Subcutaneous abdominal adipose tissue (tissue), 5 donors: Measurements from ENCODE around the gene SLC50A1.
"Not testable (repeated sequence)": the region's sequence is repeated elsewhere in the genome, so short reads cannot be mapped to it uniquely, and the experiment has no call there.

Source experiments
- H3K27ac ChIP-seq: one replicate; pipeline ENCODE4 v1.7.0; 2013; ENCODE audit warnings: low read depth, mild to moderate bottlenecking, inconsistent platforms, low read length, moderate library complexity
- H3K27me3 ChIP-seq, 5 donors: one replicate each; pipeline ENCODE4 v1.7.0; 2013; ENCODE audit warnings: low read length in 5 of 5, inconsistent platforms in 1 of 5; ENCODE audit not compliant: control insufficient read depth in 5 of 5, insufficient read depth in 4 of 5
- H3K36me3 ChIP-seq, 5 donors: one replicate each; pipeline ENCODE4 v1.7.0; 2013; ENCODE audit warnings: low read length in 5 of 5; ENCODE audit not compliant: control insufficient read depth in 5 of 5, insufficient read depth in 5 of 5
- H3K4me1 ChIP-seq, 5 donors: one replicate each; pipeline ENCODE4 v1.7.0; 2013; ENCODE audit warnings: low read length in 5 of 5, mild to moderate bottlenecking in 3 of 5, moderate library complexity in 1 of 5; ENCODE audit not compliant: control insufficient read depth in 5 of 5, insufficient read depth in 5 of 5
- H3K4me3 ChIP-seq, 5 donors: one replicate each; pipeline ENCODE4 v1.7.0; 2013; ENCODE audit warnings: low read length in 5 of 5, low read depth in 1 of 5
- H3K9ac ChIP-seq, 5 donors: one replicate each; pipeline ENCODE4 v1.7.0; 2013; ENCODE audit warnings: low read length in 5 of 5, mild to moderate bottlenecking in 4 of 5, moderate library complexity in 3 of 5
- H3K9me3 ChIP-seq, 5 donors: one replicate each; pipeline ENCODE4 v1.7.0; 2013; ENCODE audit warnings: low read length in 5 of 5; ENCODE audit not compliant: control insufficient read depth in 5 of 5
- donor health status: healthy.
- donor health status: healthy.
- donor health status: healthy.
- donor health status: healthy.
- donor health status: healthy.

Gene SLC50A1

DNA sequence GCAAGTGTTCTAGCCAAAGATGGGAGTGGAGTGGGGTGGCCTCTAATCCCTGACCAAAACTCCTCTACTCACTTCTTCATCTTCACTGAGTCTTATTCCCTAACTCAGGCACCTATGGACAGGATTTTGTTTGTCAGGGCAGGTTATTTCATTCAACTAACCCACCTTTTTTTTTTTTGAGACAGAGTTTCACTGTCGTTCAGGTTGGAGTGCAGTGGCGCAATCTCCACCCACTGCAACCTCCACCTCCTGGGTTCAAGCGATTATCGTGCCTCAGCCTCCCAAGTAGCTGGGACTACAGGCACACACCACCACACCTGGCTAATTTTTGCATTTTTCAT is 32.4 kb downstream of the SLC50A1 start:
- H3K27me3 ChIP-seq, H3K9me3 ChIP-seq, H3K27ac ChIP-seq, H3K9ac ChIP-seq, H3K4me3 ChIP-seq: not testable (repeated sequence)
- Histone ChIP-seq H3K4me1 (peaks cover 4 to 37% (median 34%) of the 10 kb centered on the region in 5 donors), H3K36me3 (peaks cover 3 to 21% (median 16%) of the 10 kb centered on the region in 5 donors)

DNA sequence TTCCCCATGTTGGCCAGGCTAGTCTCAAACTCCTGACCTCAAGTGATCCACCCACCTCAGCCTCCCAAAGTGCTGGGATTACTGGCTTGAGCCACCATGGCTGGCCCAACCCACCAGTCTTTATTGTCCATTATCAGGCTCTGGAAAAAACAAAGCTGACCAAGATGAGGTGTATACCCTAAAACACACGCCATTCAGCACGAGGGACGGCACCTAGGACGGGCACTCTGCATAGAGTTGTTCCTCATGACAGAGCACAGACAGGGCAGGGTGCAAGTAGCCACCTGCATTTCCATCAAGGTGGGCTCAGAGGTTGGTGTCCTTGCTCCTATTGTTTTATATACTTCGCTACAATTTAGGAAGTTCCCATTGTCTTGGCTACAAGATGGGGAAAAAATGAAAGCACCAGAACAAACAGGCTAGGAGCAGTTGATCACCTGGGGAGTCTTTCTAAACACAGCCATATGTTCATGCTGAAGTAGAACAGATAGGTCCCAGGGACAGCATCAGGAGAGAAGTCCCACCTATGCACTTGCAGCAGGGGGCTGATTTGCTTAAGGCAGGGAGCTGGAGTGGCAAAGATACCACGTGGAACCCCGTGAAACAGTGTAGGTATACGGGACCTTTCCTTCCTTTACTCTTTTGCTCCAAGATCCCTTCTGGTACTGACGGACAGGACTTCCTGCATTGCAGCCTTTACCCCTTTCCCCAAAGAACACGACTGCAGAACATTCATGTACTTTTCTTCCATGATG is 33.0 kb downstream of the SLC50A1 start:
- H3K4me3 ChIP-seq = no peak overlapping the region
- peaks cover 0 to 8% (median 7%) of the 10 kb centered on the region in 5 donors for H3K27me3 ChIP-seq
- no peak overlapping the region for H3K27ac ChIP-seq
- peaks cover 4 to 40% (median 38%) of the 10 kb centered on the region in 5 donors for H3K4me1 ChIP-seq
- H3K9me3 ChIP-seq = no peaks in the 10 kb centered on the region
- no peak overlapping the region for H3K9ac ChIP-seq
- peaks cover 3 to 21% (median 16%) of the 10 kb centered on the region in 5 donors for H3K36me3 ChIP-seq

DNA sequence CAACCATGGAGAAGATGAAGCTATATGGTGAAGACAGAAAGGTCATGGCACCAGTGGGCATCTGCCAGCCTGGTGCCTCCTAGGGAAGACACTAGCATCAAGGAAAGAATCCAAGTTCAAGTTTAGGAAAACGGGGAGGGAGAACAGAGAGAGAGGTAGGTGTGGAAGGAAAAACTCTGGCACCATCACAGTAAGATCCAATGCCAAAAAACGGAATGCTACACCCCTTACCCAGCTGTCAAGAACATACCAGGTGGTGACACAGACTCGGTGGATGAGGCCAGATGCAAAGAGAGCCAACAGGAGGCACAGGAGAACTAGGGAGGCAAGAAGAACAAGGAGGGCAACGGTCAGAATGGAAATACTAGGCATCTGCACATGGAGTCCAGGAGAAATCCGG is 33.9 kb downstream of the SLC50A1 start:
- Histone ChIP-seq H3K36me3 (peaks cover 3 to 21% (median 16%) of the 10 kb centered on the region in 5 donors), H3K27me3 (peaks cover 0 to 16% (median 14%) of the 10 kb centered on the region in 5 donors), H3K4me3 (no peak overlapping the region), H3K9ac (no peak overlapping the region), H3K4me1 (peaks cover 4 to 46% (median 39%) of the 10 kb centered on the region in 5 donors), H3K27ac (no peak overlapping the region), H3K9me3 (no peaks in the 10 kb centered on the region)

DNA sequence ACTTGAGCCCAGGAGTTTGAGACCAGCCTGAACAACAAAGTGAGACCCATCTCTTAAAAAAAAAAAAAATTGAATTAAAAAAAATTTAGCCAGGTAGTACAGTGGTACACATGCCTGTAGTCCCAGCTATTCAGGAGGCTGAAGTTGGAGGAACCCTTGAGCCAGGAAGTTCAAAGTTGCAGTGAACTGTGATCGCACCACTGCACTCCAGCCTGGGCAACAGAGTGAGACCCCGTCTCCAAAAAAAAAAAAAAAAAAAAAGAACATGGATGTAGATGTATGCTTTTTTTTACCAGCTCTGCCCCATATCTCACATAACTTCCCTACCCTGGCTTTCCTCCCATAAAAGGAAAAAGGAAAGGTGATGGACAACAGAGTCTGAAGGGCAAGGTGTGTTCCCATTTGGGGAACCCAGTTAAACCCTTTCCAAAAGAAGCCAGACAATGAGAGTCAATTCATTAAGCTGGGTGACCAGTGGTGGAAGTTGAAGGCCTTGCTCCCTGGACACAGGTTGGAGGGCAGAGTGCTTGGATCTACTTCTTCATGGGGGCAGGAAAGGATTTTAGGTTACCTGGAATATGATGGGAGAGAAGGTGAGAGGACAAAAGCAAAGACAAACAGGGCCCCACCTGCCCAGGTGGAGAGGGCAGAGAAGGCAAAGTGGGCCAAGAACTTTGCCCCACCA is 34.6 kb downstream of the SLC50A1 start:
- H3K4me1 ChIP-seq = peaks cover 4 to 46% (median 39%) of the 10 kb centered on the region in 5 donors

DNA sequence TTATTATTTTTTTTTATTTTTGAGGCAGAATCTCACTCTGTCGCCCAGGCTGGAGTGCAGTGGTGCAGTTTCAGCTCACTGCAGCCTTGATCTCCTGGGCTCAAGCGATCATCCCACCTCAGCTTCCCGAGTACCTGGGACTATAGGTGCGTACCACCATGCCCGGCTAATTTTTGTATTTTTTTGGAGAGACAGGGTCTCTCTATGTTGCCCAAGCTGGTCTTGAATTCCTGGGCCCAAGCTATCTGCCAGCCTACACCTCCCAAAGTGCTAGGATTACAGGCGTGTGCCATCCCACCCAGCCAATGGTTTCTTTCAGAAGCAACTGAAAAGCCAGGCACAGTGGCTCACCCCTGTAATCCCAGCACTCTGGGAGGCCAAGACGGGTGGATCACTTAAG is 35.2 kb downstream of the SLC50A1 start:
- no peaks in the 10 kb centered on the region for H3K9me3 ChIP-seq
- peak overlapping the region; percentile 93 for H3K27ac ChIP-seq
- peaks cover 7 to 24% (median 21%) of the 10 kb centered on the region in 5 donors for H3K27me3 ChIP-seq
- peaks cover 3 to 21% (median 16%) of the 10 kb centered on the region in 5 donors for H3K36me3 ChIP-seq
- H3K9ac ChIP-seq = peak overlapping the region in 1 of 5 donors; percentile 17
- no peak overlapping the region for H3K4me3 ChIP-seq
- H3K4me1 ChIP-seq = peaks cover 4 to 41% (median 34%) of the 10 kb centered on the region in 5 donors

More for the DNA sequence above, 34.6 kb downstream of the SLC50A1 start:
- no peaks in the 10 kb centered on the region for H3K9me3 ChIP-seq
- H3K9ac ChIP-seq = no peak overlapping the region
- peaks cover 6 to 21% (median 20%) of the 10 kb centered on the region in 5 donors for H3K27me3 ChIP-seq
- H3K4me3 ChIP-seq = no peak overlapping the region
- peaks cover 3 to 21% (median 16%) of the 10 kb centered on the region in 5 donors for H3K36me3 ChIP-seq
- no peak overlapping the region for H3K27ac ChIP-seq

DNA sequence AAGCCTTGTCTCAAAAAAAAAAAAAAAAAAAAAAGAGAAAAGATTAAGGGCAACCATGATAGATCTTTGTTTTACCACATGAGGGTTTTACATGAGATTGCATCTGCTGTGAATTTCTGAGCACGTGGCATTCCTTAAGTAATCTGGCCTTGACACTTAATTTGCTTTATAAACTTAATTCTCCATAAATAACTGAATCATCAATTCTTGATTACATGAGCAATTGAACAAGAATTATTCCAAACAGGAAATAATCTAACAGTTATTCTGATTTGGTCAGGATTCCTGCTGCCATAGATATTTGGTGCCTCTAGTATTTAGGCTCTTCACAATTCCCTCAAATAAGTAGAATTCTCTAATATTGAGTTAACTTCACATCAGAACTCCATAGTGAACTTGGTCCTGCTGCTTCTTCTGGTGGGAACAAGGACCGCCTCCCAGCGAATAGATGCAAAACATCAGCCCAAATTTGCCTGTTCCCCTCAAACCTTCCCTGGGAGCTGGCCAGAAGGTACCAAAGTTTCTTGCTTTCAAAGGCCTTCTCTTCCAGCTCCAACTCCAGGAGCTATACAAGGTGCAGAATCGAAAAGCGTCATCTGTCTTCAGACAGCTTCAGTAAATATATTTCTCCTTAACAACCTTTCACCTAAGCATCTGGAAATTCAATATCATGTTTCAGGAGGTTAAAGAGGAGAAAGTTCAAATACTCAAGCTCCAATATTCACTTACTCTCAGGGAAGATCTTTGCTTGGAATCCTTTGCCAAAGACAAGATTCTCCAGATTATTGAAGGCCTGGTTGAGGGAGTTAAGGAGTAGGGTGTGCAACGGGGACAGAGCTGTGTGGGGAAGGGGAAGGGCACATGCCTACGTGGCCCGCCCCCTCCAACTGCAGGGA is 36.4 kb downstream of the SLC50A1 start:
- Histone ChIP-seq H3K4me1 (peaks cover 0 to 36% (median 27%) of the 10 kb centered on the region in 5 donors), H3K4me3 (peak overlapping the region; percentile 74 to 91 (median 89)), H3K36me3 (peaks cover 3 to 21% (median 16%) of the 10 kb centered on the region in 5 donors), H3K9ac (peak overlapping the region; percentile 48 to 95 (median 89)), H3K27ac (peak overlapping the region; percentile 93), H3K9me3 (no peaks in the 10 kb centered on the region), H3K27me3 (peaks cover 7 to 19% (median 17%) of the 10 kb centered on the region in 5 donors)

DNA sequence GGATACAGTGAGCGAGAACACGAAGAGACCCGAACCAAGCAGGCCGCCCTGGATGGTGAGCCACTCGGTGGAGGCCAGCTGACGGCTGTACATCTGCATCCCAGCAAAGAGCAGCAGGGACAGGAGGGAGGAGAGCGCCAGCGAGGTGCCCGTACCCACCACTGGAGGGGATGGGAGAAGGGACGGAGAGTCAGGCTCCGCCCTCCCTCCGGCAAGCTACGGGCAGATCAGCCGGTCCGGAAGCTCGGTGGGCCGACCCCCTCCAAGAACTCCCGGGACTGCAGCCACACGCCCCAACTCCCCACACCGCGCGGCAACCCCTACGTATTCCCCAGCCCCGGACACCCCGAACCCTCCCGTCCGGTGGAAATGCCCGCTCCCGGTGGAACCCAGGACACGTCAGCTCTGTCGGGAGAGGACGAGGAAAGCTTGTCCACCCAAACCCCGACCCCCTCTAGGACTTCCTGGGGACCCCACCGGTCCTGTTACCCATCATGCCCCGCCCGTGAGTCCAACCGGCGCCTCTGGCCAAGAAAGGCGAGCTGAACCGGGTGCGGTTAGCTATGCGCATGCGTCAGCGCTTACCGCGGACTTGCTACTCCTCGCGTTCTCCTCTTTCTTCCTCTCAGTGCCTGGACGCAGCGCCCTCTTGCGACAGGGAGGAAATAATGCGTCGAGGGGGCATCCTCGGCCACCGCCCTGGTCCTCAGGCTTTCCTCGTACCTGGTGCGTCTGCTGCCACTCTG is 37.3 kb downstream of the SLC50A1 start, which contains the start of gene KRTCAP2:
Gene KRTCAP2, minus strand, starts transcription at position 573 of the 746 bp plus-strand sequence. Its CDS starts 80 bp downstream, at position 493.
- Histone ChIP-seq H3K9ac (peak within 1 kb of the TSS; percentile 48 to 95 (median 89)), H3K4me3 (peak within 1 kb of the TSS; percentile 74 to 91 (median 89)), H3K36me3 (peaks cover 3 to 21% (median 16%) of the 10 kb centered on the region in 5 donors), H3K27ac (peak within 1 kb of the TSS; percentile 93), H3K27me3 (peaks cover 7 to 18% (median 15%) of the 10 kb centered on the region in 5 donors), H3K4me1 (peaks cover 0 to 30% (median 20%) of the 10 kb centered on the region in 5 donors), H3K9me3 (no peaks in the 10 kb centered on the region)

DNA sequence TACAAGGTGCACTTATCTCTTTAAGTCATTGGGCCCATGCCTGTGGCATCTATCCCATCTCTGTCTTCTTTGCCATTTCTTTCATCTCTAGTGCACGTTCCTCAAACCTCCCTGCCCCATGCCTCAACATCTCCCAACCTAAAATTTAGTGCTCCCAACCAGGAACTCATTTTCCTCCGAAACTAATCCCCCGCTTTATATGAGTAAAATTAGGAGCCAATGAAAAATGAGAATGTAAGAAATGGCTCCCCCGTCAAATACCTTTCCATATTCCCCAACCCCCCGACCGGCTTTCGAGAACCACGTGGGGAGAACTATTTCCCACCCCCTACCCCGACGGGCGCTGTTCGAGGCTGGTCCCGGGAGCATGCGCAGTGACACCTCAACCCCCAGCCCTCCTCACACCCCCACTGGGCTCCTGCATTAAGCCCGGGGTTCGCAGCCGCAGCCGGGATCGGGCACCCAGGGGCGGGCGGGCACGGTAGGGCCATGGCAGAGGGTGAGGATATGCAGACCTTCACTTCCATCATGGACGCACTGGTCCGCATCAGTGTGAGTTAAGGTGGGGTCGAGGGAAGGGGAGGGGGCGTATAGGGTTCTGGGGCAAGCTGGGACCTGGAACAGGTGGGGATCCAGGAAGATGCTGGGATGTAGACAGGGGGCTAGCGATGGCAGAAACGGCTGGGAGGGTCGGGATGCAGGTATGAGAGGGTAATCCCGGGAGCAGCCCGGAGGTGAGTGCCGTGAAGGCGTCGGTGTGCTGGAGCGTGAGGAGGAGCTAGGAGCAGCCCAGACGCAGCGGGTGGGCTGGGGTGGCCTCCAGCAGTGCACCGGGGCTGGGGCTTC is 38.0 kb downstream of the SLC50A1 start, which contains the start of gene TRIM46:
Gene TRIM46, plus strand, starts transcription at position 372 of the 846 bp plus-strand sequence. Its CDS starts 118 bp downstream, at position 490.
- peaks cover 3 to 19% (median 14%) of the 10 kb centered on the region in 5 donors for H3K36me3 ChIP-seq
- peak within 1 kb of the TSS; percentile 74 to 91 (median 89) for H3K4me3 ChIP-seq
- H3K9me3 ChIP-seq = no peaks in the 10 kb centered on the region
- H3K4me1 ChIP-seq = peaks cover 0 to 29% (median 19%) of the 10 kb centered on the region in 5 donors
- peak within 1 kb of the TSS; percentile 48 to 95 (median 89) for H3K9ac ChIP-seq
- H3K27ac ChIP-seq = peak within 1 kb of the TSS; percentile 93
- H3K27me3 ChIP-seq = peaks cover 7 to 18% (median 15%) of the 10 kb centered on the region in 5 donors
